ENCODE data around the gene PLEK2. TPM values are rescaled to one million over a fixed set of nuclear protein-coding genes. Genes with fewer than 3 reads are reported as not detected.

The PLEK2 gene
- total RNA-seq, 4 donors from 2014 or later: 0.39 to 1.2 TPM; not detected in 2

GRCh38 chr14:67397536-67397935 lies 14.4 kb downstream of the PLEK2 start:
- no peak for DNase-seq (ENCODE audit: low spot score in 2 of 2)
- no peak overlapping the region for H3K4me3 ChIP-seq
- no peaks in the 10 kb centered on the region for H3K4me1 ChIP-seq
- no peaks in the 10 kb centered on the region for H3K27me3 ChIP-seq
- H3K36me3 ChIP-seq: no peaks in the 10 kb centered on the region
- no peak overlapping the region for H3K27ac ChIP-seq
- WGBS, 2 donors: 93 to 96% methylated on average over 9 of the region's 9 CpGs
- TF ChIP-seq POLR2A (IDR thresholded peaks at IDR 0.05): no peak
- no peak for TF ChIP-seq CTCF (IDR thresholded peaks at IDR 0.05)
- no peak for TF ChIP-seq EP300 (IDR thresholded peaks at IDR 0.05)
- H3K9me3 ChIP-seq: no peaks in the 10 kb centered on the region

- H3K27me3 ChIP-seq: no peaks in the 10 kb centered on the region
- 52 to 64% methylated on average over 2 of the region's 2 CpGs for WGBS, 2 donors
- H3K9me3 ChIP-seq: no peaks in the 10 kb centered on the region
- H3K4me1 ChIP-seq: no peaks in the 10 kb centered on the region
- no peak overlapping the region for H3K27ac ChIP-seq
- no peaks in the 10 kb centered on the region for H3K36me3 ChIP-seq
- no peak for DNase-seq (ENCODE audit: low spot score in 2 of 2)
- TF ChIP-seq CTCF (IDR thresholded peaks at IDR 0.05): no peak
- no peak for TF ChIP-seq POLR2A (IDR thresholded peaks at IDR 0.05)
- TF ChIP-seq EP300 (IDR thresholded peaks at IDR 0.05): no peak
- H3K4me3 ChIP-seq: no peak overlapping the region
Measured at GRCh38 chr14:67396381-67396970, 15.5 kb downstream of the PLEK2 start.

- H3K9me3 ChIP-seq: no peaks in the 10 kb centered on the region
- no peak for DNase-seq (ENCODE audit: low spot score in 2 of 2)
- no peak overlapping the region for H3K27ac ChIP-seq
- no peaks in the 10 kb centered on the region for H3K36me3 ChIP-seq
- 80 to 84% methylated on average over 5 of the region's 5 CpGs for WGBS, 2 donors
- TF ChIP-seq CTCF (IDR thresholded peaks at IDR 0.05): no peak
- no peak for TF ChIP-seq EP300 (IDR thresholded peaks at IDR 0.05)
- TF ChIP-seq POLR2A (IDR thresholded peaks at IDR 0.05): no peak
- H3K4me3 ChIP-seq: no peak overlapping the region
- H3K4me1 ChIP-seq: no peaks in the 10 kb centered on the region
- H3K27me3 ChIP-seq: no peaks in the 10 kb centered on the region
Measured at GRCh38 chr14:67395876-67396189, 16.1 kb downstream of the PLEK2 start.

GRCh38 chr14:67395086-67395875 lies 16.7 kb downstream of the PLEK2 start:
- WGBS, 2 donors: 50 to 57% methylated on average over 15 to 16 of the region's 16 CpGs
- H3K27me3 ChIP-seq: no peaks in the 10 kb centered on the region
- H3K4me1 ChIP-seq: no peaks in the 10 kb centered on the region
- TF ChIP-seq CTCF (IDR thresholded peaks at IDR 0.05): no peak
- no peak for TF ChIP-seq EP300 (IDR thresholded peaks at IDR 0.05)
- no peak for TF ChIP-seq POLR2A (IDR thresholded peaks at IDR 0.05)
- H3K36me3 ChIP-seq: no peaks in the 10 kb centered on the region
- H3K9me3 ChIP-seq: no peaks in the 10 kb centered on the region
- DNase-seq (ENCODE audit: low spot score in 2 of 2): no peak
- H3K4me3 ChIP-seq: no peak overlapping the region
- no peak overlapping the region for H3K27ac ChIP-seq

- Histone ChIP-seq H3K4me1 (no peaks in the 10 kb centered on the region), H3K27me3 (no peaks in the 10 kb centered on the region), H3K36me3 (no peaks in the 10 kb centered on the region), H3K27ac (no peak overlapping the region), H3K4me3 (no peak overlapping the region), H3K9me3 (no peaks in the 10 kb centered on the region)
- 60 to 64% methylated on average over 6 of the region's 6 CpGs for WGBS, 2 donors
- DNase-seq (ENCODE audit: low spot score in 2 of 2): no peak
- no peak for TF ChIP-seq POLR2A (IDR thresholded peaks at IDR 0.05)
- no peak for TF ChIP-seq EP300 (IDR thresholded peaks at IDR 0.05)
- no peak for TF ChIP-seq CTCF (IDR thresholded peaks at IDR 0.05)
Measured at GRCh38 chr14:67393689-67394088, 18.3 kb downstream of the PLEK2 start.
